PFSK-1 (cell line): ENCODE results near the gene CARD9.

ENCODE experiments used
- FOXP2 ChIP-seq: optimal IDR thresholded peaks from 2 replicates; pipeline ENCODE3; 2011; ENCODE audit warnings: borderline replicate concordance, control low read depth, inconsistent platforms; ENCODE audit not compliant: insufficient read depth; ENCODE audit errors: extremely low read length, extremely low read depth
- POLR2AphosphoS5 ChIP-seq: IDR thresholded peaks from 2 replicates; pipeline ENCODE4 v1.6.1; 2012; ENCODE audit warnings: low read depth, mild to moderate bottlenecking, control low read depth, low read length, moderate library complexity
- SIN3A ChIP-seq: IDR thresholded peaks from 2 replicates; pipeline ENCODE4 v1.6.1; 2012; ENCODE audit warnings: mild to moderate bottlenecking, low read length, moderate library complexity, borderline replicate concordance; ENCODE audit not compliant: insufficient read depth
- TAF1 ChIP-seq: IDR thresholded peaks from 2 replicates; pipeline ENCODE4 v1.6.1; 2012; ENCODE audit warnings: low read length, control low read depth, borderline replicate concordance; ENCODE audit not compliant: insufficient read depth
- TF ChIP-seq, protein P1 (sequence below), 2 experiments: IDR thresholded peaks; 2 replicates each; pipeline versions ENCODE4 v1.6.1 to v1.8.0; 2011 to 2012; ENCODE audit warnings: low read depth in 2 of 2, low read length in 2 of 2, control low read depth in 1 of 2, inconsistent platforms in 1 of 2, mild to moderate bottlenecking in 1 of 2, moderate library complexity in 1 of 2; ENCODE audit not compliant: insufficient read depth in 1 of 2

CARD9 gene

DNA sequence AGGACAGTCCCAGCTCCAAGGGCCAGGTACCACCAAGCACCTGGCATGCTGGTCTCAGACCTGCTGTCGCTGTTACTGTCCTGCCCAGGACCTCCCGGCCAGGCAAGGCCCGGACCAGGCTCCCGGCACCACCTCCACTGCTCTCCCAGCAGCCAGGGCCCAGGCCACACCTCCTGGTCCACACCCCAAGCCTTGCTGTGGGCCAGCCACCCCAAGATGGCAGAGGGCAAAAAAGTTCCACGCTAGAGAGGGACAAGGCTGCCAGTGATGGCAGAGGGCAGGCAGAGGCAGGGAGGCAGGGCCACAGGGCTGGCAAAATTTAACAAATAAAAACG lies 11.1 kb downstream of the CARD9 start:
- TF ChIP-seq TAF1 (no peak), FOXP2 (no peak), SIN3A (no peak), POLR2AphosphoS5 (no peak)
- TF ChIP-seq, protein P1, sequence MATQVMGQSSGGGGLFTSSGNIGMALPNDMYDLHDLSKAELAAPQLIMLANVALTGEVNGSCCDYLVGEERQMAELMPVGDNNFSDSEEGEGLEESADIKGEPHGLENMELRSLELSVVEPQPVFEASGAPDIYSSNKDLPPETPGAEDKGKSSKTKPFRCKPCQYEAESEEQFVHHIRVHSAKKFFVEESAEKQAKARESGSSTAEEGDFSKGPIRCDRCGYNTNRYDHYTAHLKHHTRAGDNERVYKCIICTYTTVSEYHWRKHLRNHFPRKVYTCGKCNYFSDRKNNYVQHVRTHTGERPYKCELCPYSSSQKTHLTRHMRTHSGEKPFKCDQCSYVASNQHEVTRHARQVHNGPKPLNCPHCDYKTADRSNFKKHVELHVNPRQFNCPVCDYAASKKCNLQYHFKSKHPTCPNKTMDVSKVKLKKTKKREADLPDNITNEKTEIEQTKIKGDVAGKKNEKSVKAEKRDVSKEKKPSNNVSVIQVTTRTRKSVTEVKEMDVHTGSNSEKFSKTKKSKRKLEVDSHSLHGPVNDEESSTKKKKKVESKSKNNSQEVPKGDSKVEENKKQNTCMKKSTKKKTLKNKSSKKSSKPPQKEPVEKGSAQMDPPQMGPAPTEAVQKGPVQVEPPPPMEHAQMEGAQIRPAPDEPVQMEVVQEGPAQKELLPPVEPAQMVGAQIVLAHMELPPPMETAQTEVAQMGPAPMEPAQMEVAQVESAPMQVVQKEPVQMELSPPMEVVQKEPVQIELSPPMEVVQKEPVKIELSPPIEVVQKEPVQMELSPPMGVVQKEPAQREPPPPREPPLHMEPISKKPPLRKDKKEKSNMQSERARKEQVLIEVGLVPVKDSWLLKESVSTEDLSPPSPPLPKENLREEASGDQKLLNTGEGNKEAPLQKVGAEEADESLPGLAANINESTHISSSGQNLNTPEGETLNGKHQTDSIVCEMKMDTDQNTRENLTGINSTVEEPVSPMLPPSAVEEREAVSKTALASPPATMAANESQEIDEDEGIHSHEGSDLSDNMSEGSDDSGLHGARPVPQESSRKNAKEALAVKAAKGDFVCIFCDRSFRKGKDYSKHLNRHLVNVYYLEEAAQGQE (IDR thresholded peaks at IDR 0.05; ENCODE audit: insufficient read depth in 1 of 2, low read depth in 2 of 2, low read length in 2 of 2): no peak

DNA sequence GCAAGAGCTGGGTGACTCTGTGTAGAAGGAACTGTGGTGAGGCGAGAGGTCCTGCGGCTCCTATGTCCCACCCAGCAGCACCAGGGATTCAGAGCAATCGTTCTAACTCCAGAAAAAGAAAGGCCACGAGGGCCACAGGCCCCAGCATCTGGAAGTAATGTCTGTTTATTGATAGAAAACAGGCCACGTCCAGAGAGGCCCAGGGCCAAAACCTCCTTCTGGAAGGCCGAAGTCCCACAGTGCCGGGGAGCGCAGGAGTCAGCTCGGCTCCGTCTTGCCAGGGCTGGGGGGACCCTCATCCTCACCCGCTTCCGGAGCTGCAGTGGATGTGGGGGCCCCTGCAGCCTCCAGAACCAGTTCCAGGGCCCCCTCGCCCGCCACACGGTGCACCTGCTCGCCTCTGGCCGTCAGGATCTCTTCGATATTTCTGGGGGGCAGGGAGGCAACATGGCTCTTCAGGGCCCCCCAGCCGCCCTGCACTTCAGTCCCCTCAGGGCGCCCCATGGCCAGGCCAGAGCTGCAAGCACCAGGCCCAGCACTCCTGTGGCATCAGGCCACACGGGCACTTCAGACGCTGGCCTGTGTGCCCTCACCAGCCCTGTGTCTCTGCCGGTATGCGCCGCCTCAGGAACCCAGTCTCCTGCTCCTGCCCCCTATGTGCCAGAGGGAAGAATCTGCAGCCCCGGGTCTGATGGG lies 11.6 kb downstream of the CARD9 start:
- TF ChIP-seq FOXP2 (no peak), SIN3A (no peak), TAF1 (no peak)

DNA sequence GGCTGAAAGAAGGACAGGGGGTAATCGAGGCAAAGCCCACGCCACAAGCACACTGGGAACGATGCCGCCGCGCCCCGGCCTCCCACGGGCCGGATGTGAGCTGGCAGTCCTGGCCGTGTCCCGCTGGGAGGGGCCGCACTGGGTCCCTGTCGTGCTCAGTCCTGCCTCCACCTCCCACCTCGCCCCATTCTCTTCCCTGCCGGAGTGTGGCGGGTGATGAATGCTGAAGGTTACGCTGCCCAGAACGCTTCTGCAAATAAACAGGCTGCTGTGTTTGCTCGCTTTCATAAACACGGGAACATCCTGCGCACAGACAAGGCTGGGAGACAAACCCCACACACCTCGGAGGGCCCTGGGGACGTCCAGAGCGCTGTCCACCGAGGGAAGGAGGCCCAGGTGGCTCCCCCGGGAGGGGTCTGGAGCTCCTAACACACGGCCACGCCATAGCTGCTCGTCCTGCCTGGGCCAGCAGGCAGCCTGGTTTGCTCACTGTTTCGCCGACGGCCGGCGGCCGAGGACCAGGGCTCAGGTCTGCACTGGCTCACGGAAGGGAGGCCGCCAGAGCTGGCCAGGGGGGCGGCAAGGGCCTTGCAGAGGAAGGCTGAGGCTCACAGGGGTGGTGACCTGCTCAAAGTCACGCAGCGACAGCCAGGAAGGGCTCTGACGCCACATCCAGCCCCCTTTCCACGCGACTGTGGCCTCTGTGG lies 12.3 kb downstream of the CARD9 start:
- TF ChIP-seq TAF1 (no peak), SIN3A (no peak)

DNA sequence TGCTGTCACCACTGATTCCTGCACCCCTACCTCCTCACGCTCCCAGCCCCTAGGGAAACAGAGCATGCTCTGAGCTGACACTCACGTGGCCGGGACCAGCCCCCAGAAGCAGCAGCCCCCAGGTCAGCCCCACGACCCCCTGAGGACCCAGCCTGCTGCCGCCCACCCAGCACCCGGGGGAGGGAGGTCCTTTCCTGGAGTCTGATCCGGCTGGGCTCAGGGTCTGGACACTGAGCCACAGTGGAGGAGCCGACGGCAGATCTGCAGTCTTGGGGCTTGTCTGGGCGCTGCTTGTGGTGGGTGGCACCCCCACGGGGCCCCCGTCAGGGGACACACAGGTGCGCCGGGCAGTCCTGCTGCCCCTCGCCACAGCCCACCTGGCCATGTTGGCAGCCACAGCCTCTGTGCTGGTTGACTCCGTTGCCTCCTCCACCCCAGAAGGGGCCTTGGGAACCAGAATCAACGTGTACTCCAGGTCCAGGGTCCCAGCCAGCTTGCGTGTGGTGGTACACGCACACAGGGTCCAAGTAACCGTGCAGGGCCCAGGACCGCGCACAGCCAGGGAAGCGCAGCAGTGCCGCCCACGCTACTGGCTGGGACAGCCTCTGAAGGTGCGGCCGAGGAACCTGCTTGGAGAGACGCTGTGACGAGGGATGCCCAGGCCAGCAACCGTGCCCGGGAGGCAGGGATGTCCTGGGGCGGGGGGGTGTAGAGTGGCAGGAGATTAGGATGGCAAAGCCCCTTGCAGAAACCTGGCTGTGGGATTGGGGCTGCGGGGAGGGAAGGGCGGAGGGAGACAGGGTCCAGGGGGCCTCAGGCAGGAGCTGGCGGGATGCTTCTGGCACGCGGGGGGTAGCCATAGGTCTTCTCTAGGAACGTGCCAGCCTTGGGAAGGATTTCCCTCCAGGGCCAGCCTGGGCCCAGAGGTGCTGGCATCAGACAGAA lies 13.4 kb downstream of the CARD9 start:
- TF ChIP-seq TAF1 (no peak), POLR2AphosphoS5 (no peak; the same call in 1 of the 2 replicates), FOXP2 (no peak)

DNA sequence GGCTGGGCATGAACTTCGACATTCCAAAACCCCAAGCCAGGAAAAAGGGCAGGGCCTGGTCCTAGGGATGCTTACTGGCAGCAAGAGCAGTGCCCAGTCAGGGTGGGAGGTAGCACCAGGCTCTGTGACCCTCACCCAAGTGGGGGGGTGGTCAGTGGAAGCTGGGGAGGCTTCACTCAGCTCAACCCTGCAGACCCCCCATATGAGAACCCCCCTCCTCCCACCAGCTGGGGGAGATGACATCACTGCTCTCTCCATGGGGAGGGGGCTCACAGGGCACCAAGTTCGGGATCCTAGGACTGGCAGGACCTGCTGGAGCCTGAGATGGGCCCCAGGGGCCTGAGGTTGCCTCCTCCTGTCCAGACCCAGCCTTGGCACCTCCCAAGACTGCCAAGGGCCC lies 14.6 kb downstream of the CARD9 start:
- TF ChIP-seq FOXP2 (no peak), POLR2AphosphoS5 (no peak), TAF1 (no peak), SIN3A (no peak)
- TF ChIP-seq, protein P1 (IDR thresholded peaks at IDR 0.05; ENCODE audit: insufficient read depth in 1 of 2, low read depth in 2 of 2, low read length in 2 of 2): no peak

DNA sequence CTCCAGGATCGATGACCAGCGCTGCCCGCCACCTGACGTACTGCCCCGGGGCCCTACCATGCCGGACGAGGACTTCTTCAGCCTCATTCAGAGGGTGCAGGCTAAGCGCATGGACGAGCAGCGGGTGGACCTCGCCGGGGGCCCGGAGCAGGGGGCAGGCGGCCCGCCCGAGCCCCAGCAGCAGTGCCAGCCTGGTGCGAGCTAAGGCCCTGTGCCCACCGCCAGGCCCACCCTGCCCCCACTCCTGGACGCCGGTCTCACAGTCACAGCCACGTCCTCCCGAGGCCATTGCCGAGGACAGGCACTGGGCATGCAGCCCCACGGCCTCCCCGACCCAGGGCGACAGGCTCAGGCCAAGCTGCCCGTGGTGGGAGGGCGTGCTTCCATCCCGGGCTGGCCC lies 15.5 kb downstream of the CARD9 start:
- no peak for TF ChIP-seq POLR2AphosphoS5
- no peak for TF ChIP-seq FOXP2
- TF ChIP-seq, protein P1 (IDR thresholded peaks at IDR 0.05; ENCODE audit: insufficient read depth in 1 of 2, low read depth in 2 of 2, low read length in 2 of 2): no peak
- no peak for TF ChIP-seq TAF1
- no peak for TF ChIP-seq SIN3A
